ENCODE data around the gene PPP1R1A.

PPP1R1A gene

DNA sequence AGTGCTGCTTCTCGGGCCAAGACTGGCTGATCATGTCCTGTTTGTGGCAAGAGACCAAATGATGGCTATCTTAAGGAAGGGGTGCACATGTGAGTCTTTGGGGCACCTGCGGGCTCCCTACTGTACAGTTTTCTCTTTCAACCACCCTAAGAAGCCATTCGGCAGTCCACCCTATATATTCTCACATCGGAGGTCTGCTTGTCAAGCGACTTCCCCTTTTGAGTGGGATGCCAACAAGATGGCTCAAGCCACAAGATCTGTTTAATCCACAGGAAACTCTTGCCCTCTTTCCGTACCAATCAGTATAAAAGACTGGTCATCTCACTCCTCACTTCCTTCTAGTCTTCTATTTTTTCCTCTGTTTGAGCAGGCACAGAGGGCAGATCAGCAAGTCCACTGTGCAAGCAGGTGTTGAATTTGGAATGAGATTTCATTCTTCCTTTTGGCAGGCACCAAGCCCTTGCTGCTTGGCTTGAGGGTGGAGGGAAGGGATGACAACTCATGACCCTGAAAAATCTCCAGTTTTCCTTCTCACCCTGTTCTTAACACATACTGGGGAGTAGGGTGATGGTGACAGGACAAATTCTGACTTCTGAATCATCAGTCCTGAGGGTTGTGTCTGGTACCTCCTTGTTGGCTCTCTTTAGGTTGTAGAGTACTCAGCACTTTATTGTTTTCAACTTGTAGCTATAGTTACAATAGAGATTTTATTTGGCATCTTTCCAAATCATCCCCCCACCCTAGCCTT, 28.6 kb upstream of the PPP1R1A start:
- Histone ChIP-seq H3K9me3 (ENCODE audit: insufficient read depth, low read depth, low read length) (no peaks in the 10 kb centered on the region), H3K27ac (ENCODE audit: low read length) (no peak overlapping the region), H3K27me3 (ENCODE audit: insufficient read depth, low read length) (peaks cover 48% of the 10 kb centered on the region), H3K36me3 (ENCODE audit: insufficient read depth, low read depth, low read length) (no peaks in the 10 kb centered on the region), H3K4me1 (ENCODE audit: insufficient read depth, low read length) (no peaks in the 10 kb centered on the region), H3K9ac (ENCODE audit: low read depth, low read length) (no peak overlapping the region), H3K4me3 (ENCODE audit: low read length) (no peak overlapping the region)

DNA sequence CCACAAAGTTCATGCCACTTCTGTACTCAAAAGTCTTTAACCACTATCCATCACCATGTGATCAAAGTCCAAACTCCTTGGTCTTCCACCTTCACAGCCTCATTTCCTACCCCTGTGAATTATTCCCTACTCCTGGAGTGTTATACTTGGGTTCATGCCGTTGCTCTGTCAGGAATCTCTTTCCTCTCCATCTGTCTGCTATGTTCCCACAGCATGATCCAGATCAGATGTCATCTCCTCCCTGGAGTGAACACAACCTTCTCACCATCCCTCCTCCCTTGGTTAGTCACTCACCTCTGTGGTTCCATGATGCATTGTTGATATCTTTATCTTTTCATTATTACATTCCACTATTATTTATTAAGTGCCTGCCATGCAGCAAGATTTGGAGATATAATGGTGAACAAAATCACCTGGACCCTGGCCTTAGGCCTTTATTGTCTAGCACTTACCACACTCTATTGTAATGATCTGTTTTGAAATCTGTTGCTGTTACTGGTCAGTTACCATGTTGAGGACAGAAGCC, 23.8 kb upstream of the PPP1R1A start:
- Histone ChIP-seq H3K9me3 (ENCODE audit: insufficient read depth, low read depth, low read length) (no peaks in the 10 kb centered on the region), H3K36me3 (ENCODE audit: insufficient read depth, low read depth, low read length) (no peaks in the 10 kb centered on the region), H3K27ac (ENCODE audit: low read length) (no peak overlapping the region), H3K9ac (ENCODE audit: low read depth, low read length) (no peak overlapping the region), H3K4me3 (ENCODE audit: low read length) (no peak overlapping the region), H3K4me1 (ENCODE audit: insufficient read depth, low read length) (no peaks in the 10 kb centered on the region), H3K27me3 (ENCODE audit: insufficient read depth, low read length) (peaks cover 78% of the 10 kb centered on the region)

- Histone ChIP-seq H3K4me3 (ENCODE audit: low read length) (no peak overlapping the region), H3K4me1 (ENCODE audit: insufficient read depth, low read length) (no peaks in the 10 kb centered on the region), H3K9me3 (ENCODE audit: insufficient read depth, low read depth, low read length) (no peaks in the 10 kb centered on the region), H3K36me3 (ENCODE audit: insufficient read depth, low read depth, low read length) (no peaks in the 10 kb centered on the region), H3K9ac (ENCODE audit: low read depth, low read length) (no peak overlapping the region), H3K27ac (ENCODE audit: low read length) (no peak overlapping the region), H3K27me3 (ENCODE audit: insufficient read depth, low read length) (peaks cover 72% of the 10 kb centered on the region)
Measured at GRCh38 chr12:54611715-54612149, 23.3 kb upstream of the PPP1R1A start.

DNA sequence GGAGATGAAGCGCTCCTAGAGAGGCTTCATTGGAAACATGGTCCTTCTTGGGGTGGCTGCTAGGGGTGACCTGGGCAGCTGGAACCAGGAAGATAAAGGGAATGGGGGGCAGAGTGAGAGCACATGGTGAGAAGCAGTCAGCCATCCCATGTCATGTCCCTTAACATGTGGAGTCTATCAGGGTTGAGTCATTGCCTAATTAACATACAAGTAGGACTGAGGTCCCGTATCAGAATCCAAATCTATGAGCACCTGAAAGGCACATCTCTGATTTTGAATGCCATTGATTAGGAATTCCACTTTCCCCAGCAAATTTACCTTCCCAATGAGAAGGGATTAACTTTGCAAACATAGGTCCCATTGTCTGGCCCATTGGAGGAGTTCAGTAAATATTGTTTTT, 20.3 kb upstream of the PPP1R1A start:
- H3K4me3 ChIP-seq (ENCODE audit: low read length) = no peak overlapping the region
- no peaks in the 10 kb centered on the region for H3K9me3 ChIP-seq (ENCODE audit: insufficient read depth, low read depth, low read length)
- no peaks in the 10 kb centered on the region for H3K4me1 ChIP-seq (ENCODE audit: insufficient read depth, low read length)
- peaks cover 49% of the 10 kb centered on the region for H3K27me3 ChIP-seq (ENCODE audit: insufficient read depth, low read length)
- H3K36me3 ChIP-seq (ENCODE audit: insufficient read depth, low read depth, low read length) = no peaks in the 10 kb centered on the region
- no peak overlapping the region for H3K9ac ChIP-seq (ENCODE audit: low read depth, low read length)
- H3K27ac ChIP-seq (ENCODE audit: low read length) = no peak overlapping the region

- H3K9ac ChIP-seq (ENCODE audit: low read depth, low read length) = no peak overlapping the region
- H3K4me3 ChIP-seq (ENCODE audit: low read length) = no peak overlapping the region
- H3K27me3 ChIP-seq (ENCODE audit: insufficient read depth, low read length) = peaks cover 47% of the 10 kb centered on the region
- H3K36me3 ChIP-seq (ENCODE audit: insufficient read depth, low read depth, low read length) = no peaks in the 10 kb centered on the region
- no peaks in the 10 kb centered on the region for H3K9me3 ChIP-seq (ENCODE audit: insufficient read depth, low read depth, low read length)
- no peaks in the 10 kb centered on the region for H3K4me1 ChIP-seq (ENCODE audit: insufficient read depth, low read length)
- H3K27ac ChIP-seq (ENCODE audit: low read length) = no peak overlapping the region
Measured at GRCh38 chr12:54608156-54608555, 19.7 kb upstream of the PPP1R1A start.

DNA sequence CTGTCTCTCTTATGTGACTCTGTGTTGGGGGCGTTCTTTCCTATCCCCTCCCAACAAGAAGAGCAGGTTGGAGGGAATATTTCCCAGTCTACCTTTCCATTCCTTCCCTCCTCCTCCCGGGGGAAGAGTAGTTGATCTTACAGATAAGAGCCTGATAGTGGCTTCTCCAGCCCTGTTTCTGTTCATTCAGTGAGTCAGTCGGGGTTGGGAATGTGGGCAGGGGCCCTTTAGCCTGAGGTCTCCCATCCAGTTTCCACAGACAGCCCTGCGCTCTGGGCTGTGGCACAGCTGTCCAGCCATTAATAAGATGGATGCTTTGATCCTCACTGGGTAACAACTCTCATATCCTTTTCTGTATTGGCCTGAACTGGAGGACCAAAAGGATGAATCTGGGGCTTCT, 18.1 kb upstream of the PPP1R1A start:
- H3K36me3 ChIP-seq (ENCODE audit: insufficient read depth, low read depth, low read length) = no peaks in the 10 kb centered on the region
- H3K4me3 ChIP-seq (ENCODE audit: low read length) = no peak overlapping the region
- peaks cover 31% of the 10 kb centered on the region for H3K27me3 ChIP-seq (ENCODE audit: insufficient read depth, low read length)
- no peaks in the 10 kb centered on the region for H3K4me1 ChIP-seq (ENCODE audit: insufficient read depth, low read length)
- no peaks in the 10 kb centered on the region for H3K9me3 ChIP-seq (ENCODE audit: insufficient read depth, low read depth, low read length)
- H3K27ac ChIP-seq (ENCODE audit: low read length) = no peak overlapping the region
- H3K9ac ChIP-seq (ENCODE audit: low read depth, low read length) = no peak overlapping the region

DNA sequence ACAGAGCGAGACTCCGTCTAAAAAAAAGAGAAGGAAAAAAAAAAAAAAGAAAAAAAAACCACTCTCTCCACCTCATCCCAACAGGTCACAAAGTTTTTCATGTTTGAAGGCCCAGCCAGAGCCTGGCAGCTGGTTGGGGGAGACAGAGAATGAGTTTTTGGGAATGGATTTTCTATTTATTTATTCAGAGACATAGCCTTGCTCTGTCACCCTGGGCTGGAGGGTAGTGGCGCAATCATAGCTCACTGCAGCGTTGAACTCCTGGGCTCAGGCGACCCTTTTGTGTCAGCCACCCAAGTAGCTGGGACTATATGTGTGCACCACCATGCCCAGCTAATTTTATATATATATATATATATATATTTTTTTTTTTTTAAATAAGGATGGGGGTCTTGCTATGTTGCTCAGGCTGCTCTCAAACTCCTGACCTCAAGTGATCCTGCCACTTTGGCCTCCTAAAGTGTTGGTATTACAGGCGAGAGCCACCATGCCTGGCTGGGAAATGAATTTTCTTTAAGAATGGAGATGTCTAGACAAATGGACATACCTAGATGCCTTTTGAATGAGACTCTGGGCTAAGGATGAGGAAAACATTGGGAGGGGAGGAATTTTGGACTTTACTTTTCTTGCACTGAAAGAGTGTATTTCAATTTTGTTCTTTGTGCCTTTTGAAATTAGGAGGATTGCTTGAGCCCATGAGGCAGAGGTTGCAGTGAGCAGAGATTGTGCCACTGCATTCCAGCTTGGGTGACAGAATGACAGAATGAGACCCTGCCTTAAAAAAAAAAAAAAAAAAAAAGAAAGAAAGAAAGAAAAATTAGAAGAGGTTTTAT, 16.9 kb upstream of the PPP1R1A start:
- no peak overlapping the region for H3K9ac ChIP-seq (ENCODE audit: low read depth, low read length)
- H3K4me1 ChIP-seq (ENCODE audit: insufficient read depth, low read length) = no peaks in the 10 kb centered on the region
- H3K27me3 ChIP-seq (ENCODE audit: insufficient read depth, low read length) = peaks cover 19% of the 10 kb centered on the region
- H3K27ac ChIP-seq (ENCODE audit: low read length) = no peak overlapping the region
- H3K36me3 ChIP-seq (ENCODE audit: insufficient read depth, low read depth, low read length) = no peaks in the 10 kb centered on the region
- H3K9me3 ChIP-seq (ENCODE audit: insufficient read depth, low read depth, low read length) = no peaks in the 10 kb centered on the region
- no peak overlapping the region for H3K4me3 ChIP-seq (ENCODE audit: low read length)

DNA sequence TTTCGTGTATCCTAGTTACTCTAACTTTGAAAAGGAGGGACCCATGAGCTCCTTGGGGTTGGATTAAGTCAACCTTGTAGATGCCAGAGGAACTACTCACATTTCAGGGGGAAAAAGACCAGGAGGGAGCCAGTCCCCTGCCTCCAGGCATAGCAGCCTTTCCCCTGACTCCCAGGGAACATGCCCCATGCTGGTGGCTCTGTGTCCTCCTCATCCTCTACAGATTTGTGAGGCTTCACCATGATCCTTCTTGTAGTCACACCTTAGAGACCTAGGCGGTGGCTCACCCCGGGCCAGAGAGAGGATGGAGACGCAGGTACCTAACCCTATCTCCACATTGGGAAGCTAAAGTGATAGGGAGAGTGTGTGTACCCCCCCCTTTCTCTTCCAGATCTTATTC, 16.0 kb upstream of the PPP1R1A start:
- Histone ChIP-seq H3K27ac (ENCODE audit: low read length) (no peak overlapping the region), H3K4me3 (ENCODE audit: low read length) (no peak overlapping the region), H3K27me3 (ENCODE audit: insufficient read depth, low read length) (peaks cover 10% of the 10 kb centered on the region), H3K9ac (ENCODE audit: low read depth, low read length) (no peak overlapping the region), H3K9me3 (ENCODE audit: insufficient read depth, low read depth, low read length) (no peaks in the 10 kb centered on the region), H3K36me3 (ENCODE audit: insufficient read depth, low read depth, low read length) (no peaks in the 10 kb centered on the region), H3K4me1 (ENCODE audit: insufficient read depth, low read length) (no peaks in the 10 kb centered on the region)

GRCh38 chr12:54603872-54604271, 15.4 kb upstream of the PPP1R1A start:
- Histone ChIP-seq H3K4me3 (ENCODE audit: low read length) (no peak overlapping the region), H3K9me3 (ENCODE audit: insufficient read depth, low read depth, low read length) (no peaks in the 10 kb centered on the region), H3K36me3 (ENCODE audit: insufficient read depth, low read depth, low read length) (no peaks in the 10 kb centered on the region), H3K27ac (ENCODE audit: low read length) (no peak overlapping the region), H3K4me1 (ENCODE audit: insufficient read depth, low read length) (no peaks in the 10 kb centered on the region), H3K27me3 (ENCODE audit: insufficient read depth, low read length) (peaks cover 4% of the 10 kb centered on the region; the same call in 1 of the 2 replicates), H3K9ac (ENCODE audit: low read depth, low read length) (no peak overlapping the region)

DNA sequence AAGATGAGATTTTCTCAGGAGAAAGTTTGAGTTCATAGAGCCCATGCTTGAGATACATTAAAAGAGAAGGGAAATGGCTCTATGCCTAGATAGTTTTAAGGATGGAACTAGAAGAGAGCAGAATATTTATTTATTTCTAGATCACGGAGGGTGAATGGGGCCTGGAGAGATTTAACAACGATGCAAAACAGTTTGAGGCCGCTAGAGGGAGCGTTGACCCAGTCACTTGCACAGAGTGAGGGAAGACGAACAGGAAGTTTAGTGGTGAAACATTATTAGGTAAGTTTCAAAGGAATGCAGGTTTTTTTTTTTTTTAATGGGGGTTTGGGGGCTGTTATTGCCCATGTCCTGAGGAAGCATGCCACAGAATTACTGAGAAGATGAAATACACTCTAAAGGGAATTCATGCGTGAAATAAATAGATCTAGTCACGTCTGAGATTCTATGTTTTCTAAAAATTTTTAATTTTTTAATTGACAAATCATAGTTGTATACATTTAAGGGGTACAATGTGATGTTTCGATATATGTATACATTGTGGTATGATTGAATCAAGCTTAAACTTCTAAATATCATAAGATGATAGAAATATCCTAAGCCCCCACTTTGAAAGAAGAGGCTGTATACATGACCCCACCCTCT, 14.8 kb upstream of the PPP1R1A start:
- no peak overlapping the region for H3K9ac ChIP-seq (ENCODE audit: low read depth, low read length)
- H3K27ac ChIP-seq (ENCODE audit: low read length) = no peak overlapping the region

GRCh38 chr12:54602661-54603060, 14.2 kb upstream of the PPP1R1A start:
- Histone ChIP-seq H3K36me3 (ENCODE audit: insufficient read depth, low read depth, low read length) (no peaks in the 10 kb centered on the region), H3K9me3 (ENCODE audit: insufficient read depth, low read depth, low read length) (no peaks in the 10 kb centered on the region), H3K4me3 (ENCODE audit: low read length) (no peak overlapping the region), H3K9ac (ENCODE audit: low read depth, low read length) (no peak overlapping the region), H3K27me3 (ENCODE audit: insufficient read depth, low read length) (no peaks in the 10 kb centered on the region; the same call in 1 of the 2 replicates), H3K27ac (ENCODE audit: low read length) (no peak overlapping the region), H3K4me1 (ENCODE audit: insufficient read depth, low read length) (no peaks in the 10 kb centered on the region)

More for the DNA sequence above, 14.8 kb upstream of the PPP1R1A start:
- H3K4me3 ChIP-seq (ENCODE audit: low read length) = no peak overlapping the region
- H3K9me3 ChIP-seq (ENCODE audit: insufficient read depth, low read depth, low read length) = no peaks in the 10 kb centered on the region
- H3K27me3 ChIP-seq (ENCODE audit: insufficient read depth, low read length) = no peaks in the 10 kb centered on the region; the same call in 1 of the 2 replicates
- no peaks in the 10 kb centered on the region for H3K36me3 ChIP-seq (ENCODE audit: insufficient read depth, low read depth, low read length)
- no peaks in the 10 kb centered on the region for H3K4me1 ChIP-seq (ENCODE audit: insufficient read depth, low read length)
